GM21825 (cell line): Measurements from ENCODE around the gene RNF39.
"Not testable (repeated sequence)": the region's sequence is repeated elsewhere in the genome, so short reads cannot be mapped to it uniquely, and the experiment has no call there.

ENCODE experiments used
- ATAC-seq: cut with Tn5 transposase; IDR thresholded peaks from one replicate; pipeline ENCODE4 v1.9.1; 2021; ENCODE audit warnings: mild to moderate bottlenecking, moderate library complexity; ENCODE audit not compliant: unreplicated experiment

The RNF39 gene

GRCh38 chr6:30062471-30063178 is 12.9 kb downstream of the RNF39 start:
- ATAC-seq, result no peak

- ATAC-seq, result peak; percentile 8
Measured at GRCh38 chr6:30061858-30062458, 13.6 kb downstream of the RNF39 start.

GRCh38 chr6:30061092-30061857 is 14.3 kb downstream of the RNF39 start, which contains the start of gene POLR1H:
Gene POLR1H, plus strand, starts transcription at chr6:30061265. Its CDS starts 260 bp downstream, at chr6:30061525.
- peak; percentile 78 for ATAC-seq

- ATAC-seq, result peak; percentile 31
Measured at GRCh38 chr6:30060606-30061091, 14.9 kb downstream of the RNF39 start.

- no peak for ATAC-seq
Measured at GRCh38 chr6:30055513-30055912, 20.1 kb downstream of the RNF39 start.

- no peak for ATAC-seq
Measured at GRCh38 chr6:30053682-30054081, 21.9 kb downstream of the RNF39 start.

GRCh38 chr6:30047220-30047619 is 28.3 kb downstream of the RNF39 start:
- no peak for ATAC-seq

- ATAC-seq, result no peak
Measured at GRCh38 chr6:30044630-30045029, 30.9 kb downstream of the RNF39 start.

GRCh38 chr6:30043744-30044143 is 31.8 kb downstream of the RNF39 start:
- ATAC-seq, result no peak

GRCh38 chr6:30042914-30043313 is 32.7 kb downstream of the RNF39 start:
- no peak for ATAC-seq

GRCh38 chr6:30042476-30042875 is 33.1 kb downstream of the RNF39 start:
- no peak for ATAC-seq

GRCh38 chr6:30041821-30042220 is 33.7 kb downstream of the RNF39 start:
- ATAC-seq, result no peak

- ATAC-seq, result no peak
Measured at GRCh38 chr6:30041221-30041620, 34.3 kb downstream of the RNF39 start.

GRCh38 chr6:30037182-30037788 is 38.3 kb downstream of the RNF39 start:
- ATAC-seq, result no peak

GRCh38 chr6:30035784-30036183 is 39.8 kb downstream of the RNF39 start:
- ATAC-seq, result no peak

- ATAC-seq, result not testable (repeated sequence)
Measured at GRCh38 chr6:30033440-30033839, 42.1 kb downstream of the RNF39 start.

- no peak for ATAC-seq
Measured at GRCh38 chr6:30031381-30031780, 44.2 kb downstream of the RNF39 start.

GRCh38 chr6:30029588-30029987 is 46.0 kb downstream of the RNF39 start:
- ATAC-seq, result no peak

GRCh38 chr6:30025186-30025585 is 50.4 kb downstream of the RNF39 start:
- ATAC-seq, result no peak

- ATAC-seq, result not testable (repeated sequence)
Measured at GRCh38 chr6:30022712-30023111, 52.9 kb downstream of the RNF39 start.

GRCh38 chr6:30022189-30022588 is 53.4 kb downstream of the RNF39 start:
- ATAC-seq, result no peak
